Esophagus muscularis mucosa (tissue), 4 donors: ENCODE results near the gene ITSN2. TPM values are rescaled to one million over a fixed set of nuclear protein-coding genes. Genes with fewer than 3 reads are reported as not detected.

ENCODE experiments used
- DNase-seq: peaks from one replicate; pipeline ENCODE4 v3.0.0-alpha.2; 2017; ENCODE audit errors: extremely low spot score
- H3K27ac ChIP-seq, 4 donors: fragments of 200-600 bp; sonication (generic); replicated peaks in 1 of 4; 1 replicate in 3 of 4; 2 replicates in 1 of 4; pipeline ENCODE4 v1.5.1; 2016 to 2019; ENCODE audit warnings: mild to moderate bottlenecking in 1 of 4
- H3K27me3 ChIP-seq, 4 donors: fragments of 200-600 bp; sonication (generic); one replicate each; pipeline versions ENCODE4 v1.5.1 to v1.6.0; 2016 to 2019
- H3K36me3 ChIP-seq, 4 donors: fragments of 200-600 bp; sonication (generic); one replicate each; pipeline ENCODE4 v1.5.1; 2016 to 2019
- H3K4me1 ChIP-seq, 4 donors: fragments of 200-600 bp; sonication (generic); one replicate each; pipeline ENCODE4 v1.5.1; 2016 to 2019
- H3K4me3 ChIP-seq, 4 donors: fragments of 200-600 bp; sonication (generic); 1 replicate in 2 of 4; 2 replicates in 2 of 4; pipeline ENCODE4 v1.5.1; 2016 to 2019; ENCODE audit warnings: mild to moderate bottlenecking in 4 of 4, moderate library complexity in 1 of 4
- H3K9me3 ChIP-seq, 4 donors: fragments of 200-600 bp; sonication (generic); 1 replicate in 3 of 4; 2 replicates in 1 of 4; pipeline ENCODE4 v1.5.1; 2016 to 2019
- CTCF ChIP-seq, 3 experiments: fragments of 200-600 bp in 2 of 3; fragments of 450-650 bp in 1 of 3; sonication (generic) in 2 of 3; IDR thresholded peaks; one replicate each; pipeline ENCODE4 v1.5.1; 2017 to 2019; ENCODE audit warnings: antibody characterized with exemption in 3 of 3, mild to moderate bottlenecking in 2 of 3, moderate library complexity in 1 of 3
- EP300 ChIP-seq: sonication (generic); formaldehyde crosslinking; IDR thresholded peaks from one replicate; pipeline ENCODE4 v1.6.1; 2017; ENCODE audit warnings: antibody characterized with exemption
- POLR2A ChIP-seq: fragments of 450-650 bp; IDR thresholded peaks from one replicate; pipeline ENCODE4 v1.6.1; 2017; ENCODE audit warnings: antibody characterized with exemption, moderate library complexity, mild to moderate bottlenecking, low read depth
- POLR2AphosphoS5 ChIP-seq, 2 donors: sonication (generic); formaldehyde crosslinking; IDR thresholded peaks; one replicate each; pipeline ENCODE4 v1.6.1; 2017; ENCODE audit warnings: antibody characterized with exemption in 2 of 2
- WGBS: methylation state at CpG from one replicate; pipeline ENCODE4 v1.1.5; 2018; 5-methylcytosine and 5-hydroxymethylcytosine counted together
- intact Hi-C: fragments of 100-400 bp; cut with DNase I; formaldehyde crosslinking; loops from one replicate; pipeline ENCODE4 v1.15.1; 2023
- total RNA-seq, 4 donors: library from RNA; depleted of rRNA; stranded (reverse); fragments of >200 nt; gene quantifications; one replicate each; pipeline versions ENCODE4 v1.1.0 to v1.2.1, GENCODE V29; 2016

ITSN2 gene
- total RNA-seq, 4 donors from 2014 or later = 47.0 to 60.2 (median 53.6) TPM

GRCh38 chr2:24233321-24233720 lies 127.0 kb downstream of the ITSN2 start:
- peaks cover 0 to 15% (median 2%) of the 10 kb centered on the region in 4 donors for H3K36me3 ChIP-seq
- DNase-seq = no peak
- no peaks in the 10 kb centered on the region for H3K9me3 ChIP-seq
- 100% methylated on average over 2 of the region's 2 CpGs for WGBS
- TF ChIP-seq EP300 = no peak
- no peak for TF ChIP-seq CTCF (IDR thresholded peaks at IDR 0.05)
- TF ChIP-seq POLR2A = no peak
- no peak for TF ChIP-seq POLR2AphosphoS5 (IDR thresholded peaks at IDR 0.05)
- intact Hi-C loops = loop anchor here (5.0 kb wide), 1 partner anchor 149 kb away; no protein-coding TSS in a partner anchor
- no peak overlapping the region for H3K4me3 ChIP-seq
- no peaks in the 10 kb centered on the region for H3K27me3 ChIP-seq
- no peaks in the 10 kb centered on the region for H3K4me1 ChIP-seq
- H3K27ac ChIP-seq = no peak overlapping the region

GRCh38 chr2:24231461-24231881 lies 128.9 kb downstream of the ITSN2 start:
- no peak for DNase-seq
- intact Hi-C loops = loop anchor here (5.0 kb wide), 1 partner anchor 151 kb away; no protein-coding TSS in a partner anchor
- no peaks in the 10 kb centered on the region for H3K9me3 ChIP-seq
- no peaks in the 10 kb centered on the region for H3K27me3 ChIP-seq
- 85% methylated on average over 4 of the region's 4 CpGs for WGBS
- TF ChIP-seq POLR2AphosphoS5 (IDR thresholded peaks at IDR 0.05) (no peak), POLR2A (no peak), CTCF (IDR thresholded peaks at IDR 0.05) (no peak), EP300 (no peak)
- H3K4me1 ChIP-seq = no peaks in the 10 kb centered on the region
- H3K4me3 ChIP-seq = no peak overlapping the region
- peaks cover 0 to 15% (median 2%) of the 10 kb centered on the region in 4 donors for H3K36me3 ChIP-seq
- no peak overlapping the region for H3K27ac ChIP-seq

- Histone ChIP-seq H3K4me1 (no peaks in the 10 kb centered on the region), H3K4me3 (no peak overlapping the region), H3K27me3 (no peaks in the 10 kb centered on the region), H3K36me3 (peaks cover 0 to 20% (median 18%) of the 10 kb centered on the region in 4 donors), H3K27ac (no peak overlapping the region), H3K9me3 (no peaks in the 10 kb centered on the region)
- intact Hi-C loops = no loop called here
- TF ChIP-seq POLR2AphosphoS5 (IDR thresholded peaks at IDR 0.05) = no peak
- peak; percentile 19 to 31 (median 23) for TF ChIP-seq CTCF (IDR thresholded peaks at IDR 0.05)
- no peak for TF ChIP-seq EP300
- TF ChIP-seq POLR2A = no peak
- no peak for DNase-seq
- WGBS = 63% methylated on average over 1 of the region's 1 CpG
Observed at GRCh38 chr2:24228470-24228869, 131.9 kb downstream of the ITSN2 start.

- 92% methylated on average over 9 of the region's 9 CpGs for WGBS
- Histone ChIP-seq H3K27me3 (no peaks in the 10 kb centered on the region), H3K4me1 (no peaks in the 10 kb centered on the region), H3K4me3 (no peak overlapping the region), H3K27ac (no peak overlapping the region), H3K9me3 (no peaks in the 10 kb centered on the region), H3K36me3 (peaks cover 5 to 26% (median 25%) of the 10 kb centered on the region in 4 donors)
- TF ChIP-seq POLR2AphosphoS5 (IDR thresholded peaks at IDR 0.05) (no peak), EP300 (no peak)
- DNase-seq = no peak
- intact Hi-C loops = no loop called here
Observed at GRCh38 chr2:24225499-24226242, 134.7 kb downstream of the ITSN2 start.

- WGBS = 77% methylated on average over 6 of the region's 6 CpGs
- peaks cover 20 to 52% (median 48%) of the 10 kb centered on the region in 4 donors for H3K36me3 ChIP-seq
- H3K27ac ChIP-seq = no peak overlapping the region
- no peaks in the 10 kb centered on the region for H3K9me3 ChIP-seq
- intact Hi-C loops = no loop called here
- peak; percentile 53 for DNase-seq
- no peak overlapping the region for H3K4me3 ChIP-seq
- H3K4me1 ChIP-seq = no peaks in the 10 kb centered on the region
- H3K27me3 ChIP-seq = no peaks in the 10 kb centered on the region
- no peak for TF ChIP-seq POLR2A
- TF ChIP-seq POLR2AphosphoS5 (IDR thresholded peaks at IDR 0.05) = no peak
- TF ChIP-seq EP300 = no peak
- no peak for TF ChIP-seq CTCF (IDR thresholded peaks at IDR 0.05)
Observed at GRCh38 chr2:24222946-24223345, 137.4 kb downstream of the ITSN2 start.
